GM20000 (cell line): ENCODE results near the gene AGPAT4.

Experiments
- DNase-seq: peaks from one replicate; pipeline ENCODE4 v3.0.0; 2012; ENCODE audit warnings: low spot score
- CTCF ChIP-seq: IDR thresholded peaks from 2 replicates; pipeline ENCODE4 v1.5.1; 2012; ENCODE audit warnings: mild to moderate bottlenecking, control low read depth; ENCODE audit errors: extremely low read depth, missing control alignments

Gene AGPAT4

GRCh38 chr6:161261325-161261724, 12.5 kb downstream of the AGPAT4 start:
- no peak for TF ChIP-seq CTCF
- no peak for DNase-seq

DNA sequence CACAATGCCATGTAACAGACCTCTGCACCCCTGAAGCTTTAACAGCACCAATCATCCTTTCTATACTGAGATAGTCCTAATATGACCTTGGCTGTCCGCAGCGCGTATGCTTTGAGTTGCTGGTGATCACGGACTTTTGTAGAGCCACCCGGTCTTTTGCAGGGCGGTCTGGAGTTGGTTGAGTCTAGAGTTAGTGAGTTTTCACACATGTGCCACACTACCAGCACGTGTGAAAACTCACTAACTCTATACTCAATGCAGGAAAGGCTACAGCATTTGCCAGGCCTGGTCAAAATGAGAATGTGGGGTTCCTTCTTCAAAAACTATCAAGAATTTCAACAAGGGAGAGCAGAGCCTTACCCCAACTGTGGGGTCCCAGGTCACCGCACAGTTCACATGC, 14.6 kb downstream of the AGPAT4 start:
- DNase-seq: no peak
- TF ChIP-seq CTCF: no peak

- DNase-seq: no peak
- no peak for TF ChIP-seq CTCF
Measured at GRCh38 chr6:161257793-161258457, 15.9 kb downstream of the AGPAT4 start.

DNA sequence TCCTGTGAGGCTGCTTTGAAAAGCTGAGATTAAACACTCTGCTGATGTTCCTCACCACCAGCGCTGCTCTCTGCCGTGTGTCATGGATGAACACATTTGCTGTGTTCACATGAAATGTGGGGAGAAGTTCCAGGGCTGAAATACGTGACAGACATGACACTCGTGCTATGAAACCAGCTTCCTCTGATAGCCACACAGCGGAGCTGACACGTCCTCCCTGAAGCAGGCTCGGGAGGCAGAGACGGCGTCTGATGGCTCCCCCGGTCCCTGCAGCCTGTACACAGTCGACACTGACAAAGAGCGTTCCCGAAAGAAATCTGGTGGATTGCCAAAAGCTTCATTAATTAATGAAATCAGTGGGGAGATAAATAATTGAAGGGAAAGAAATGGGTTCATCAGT, 17.5 kb downstream of the AGPAT4 start:
- TF ChIP-seq CTCF: no peak
- DNase-seq: no peak

DNA sequence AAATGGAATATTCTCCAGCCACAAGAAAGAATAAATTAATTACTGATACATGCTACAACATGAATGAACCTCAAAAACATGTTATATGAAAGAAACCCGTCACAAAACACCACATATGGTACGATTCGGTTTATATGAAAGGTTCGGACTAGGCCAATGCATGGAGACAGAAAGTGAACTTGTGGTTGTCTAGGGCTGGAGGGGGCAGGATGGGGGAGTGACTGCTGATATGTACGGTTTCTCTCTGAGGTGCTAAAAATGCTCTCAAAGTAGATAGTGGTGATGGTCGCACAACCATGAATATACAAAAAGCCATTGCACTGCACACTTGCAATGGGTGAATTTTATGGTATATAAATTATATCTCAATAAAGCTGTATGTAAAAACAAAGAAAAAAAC, 18.3 kb downstream of the AGPAT4 start:
- no peak for TF ChIP-seq CTCF
- no peak for DNase-seq

DNA sequence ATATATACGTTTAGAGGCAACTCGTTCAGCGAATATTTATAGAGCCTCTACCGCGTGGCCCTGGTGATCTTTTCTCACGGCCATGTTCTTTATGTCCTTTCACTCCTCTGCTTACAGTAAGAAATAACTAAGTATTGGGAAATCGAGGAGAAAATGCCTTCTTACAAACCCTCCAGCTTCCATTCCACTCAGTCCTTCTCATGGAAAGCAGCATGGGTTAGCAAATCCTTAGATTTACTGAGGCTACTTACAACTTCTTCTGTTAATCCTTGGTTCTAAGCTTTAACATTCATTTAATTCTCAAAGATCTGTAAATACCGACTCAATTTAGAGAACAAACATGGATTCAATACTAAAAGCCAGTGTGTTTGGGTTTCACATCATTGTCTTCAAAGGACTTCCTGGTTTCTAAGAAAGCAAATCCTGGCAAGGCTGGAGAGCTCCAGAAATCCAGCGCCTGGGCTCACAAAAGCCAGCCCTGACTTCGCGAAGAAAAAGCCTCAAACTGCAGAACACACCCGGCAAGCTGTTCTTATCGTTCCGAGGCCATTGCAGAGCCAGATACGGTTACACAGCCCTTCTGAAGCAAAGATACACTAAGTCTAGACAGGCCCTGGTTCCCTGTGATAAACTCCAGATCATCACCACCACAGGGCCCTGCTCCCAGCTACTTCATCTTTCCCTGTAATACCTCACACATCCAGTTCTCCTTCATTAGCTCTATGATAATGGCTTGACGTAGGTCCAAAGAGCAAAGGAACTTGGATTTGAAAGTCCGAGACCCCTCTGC, 19.2 kb downstream of the AGPAT4 start:
- DNase-seq: no peak
- no peak for TF ChIP-seq CTCF

GRCh38 chr6:161254126-161254463, 19.8 kb downstream of the AGPAT4 start:
- no peak for TF ChIP-seq CTCF
- no peak for DNase-seq
